ENCODE data around the gene PNPLA7. TPM values are rescaled to one million over a fixed set of nuclear protein-coding genes. Genes with fewer than 3 reads are reported as not detected.

Gene PNPLA7
- total RNA-seq, 1 experiment from 2014 or later = 1.8 TPM

GRCh38 chr9:137447722-137448601 lies 102.2 kb downstream of the PNPLA7 start:
- no TSS peak for BruUV-seq (replicated peaks)
- no peak overlapping the region for H3K4me3 ChIP-seq (replicated peaks in 1 of 2; ENCODE audit: low read depth in 1 of 2, low read length in 2 of 2)
- ChIA-PET RAD21 (ENCODE audit: low non-redundant PET in 1 of 2, low total read pairs in 2 of 2, uncharacterized antibody in 2 of 2, unreplicated experiment in 2 of 2) (no interaction called here), POLR2A (no interaction called here), CTCF (interaction anchor here (1.0 kb wide), 1 partner anchor 25 kb away, joined by 3 read pairs; the partner anchor contains the start of gene EXD3)
- no peak overlapping the region for H3K27ac ChIP-seq (ENCODE audit: low read depth, low read length)
- H3K36me3 ChIP-seq (ENCODE audit: control insufficient read depth in 1 of 2, insufficient read depth in 2 of 2, low read length in 2 of 2) = peaks cover 8 to 22% of the 10 kb centered on the region in 2 experiments; a peak in 3 of 4 replicates
- no peaks in the 10 kb centered on the region for H3K9me3 ChIP-seq (ENCODE audit: control insufficient read depth in 1 of 2, insufficient read depth in 1 of 2, low read depth in 1 of 2, low read length in 2 of 2)
- H2AFZ ChIP-seq (ENCODE audit: low read depth, low read length, poor library complexity, severe bottlenecking) = no peak overlapping the region
- DNase-seq (ENCODE audit: low read depth, low spot score) = no peak
- H3K9me2 ChIP-seq (ENCODE audit: insufficient read depth) = no peaks in the 10 kb centered on the region
- H3K9ac ChIP-seq (ENCODE audit: low read length) = no peak overlapping the region
- intact Hi-C loops (cut with micrococcal nuclease) = no loop called here
- peaks cover 12 to 22% of the 10 kb centered on the region in 2 experiments for H3K4me1 ChIP-seq (ENCODE audit: control insufficient read depth in 1 of 2, insufficient read depth in 2 of 2, low read length in 2 of 2)
- TF ChIP-seq ZBTB33 (IDR thresholded peaks at IDR 0.05; ENCODE audit: extremely low read depth, insufficient replicate concordance, low read length) = no peak
- no peak for TF ChIP-seq CEBPB (IDR thresholded peaks at IDR 0.05; ENCODE audit: low read depth)
- TF ChIP-seq TCF7L2 (IDR thresholded peaks at IDR 0.05; ENCODE audit: borderline replicate concordance, extremely low read depth, insufficient read depth, insufficient read length) = no peak
- no peak for TF ChIP-seq CBX3 (IDR thresholded peaks at IDR 0.05; ENCODE audit: low read depth)
- no peak for TF ChIP-seq POLR2AphosphoS5 (IDR thresholded peaks at IDR 0.05; ENCODE audit: low read depth, low read length)
- no peak for TF ChIP-seq JUND (IDR thresholded peaks at IDR 0.05)
- no peak for TF ChIP-seq EZH2 (IDR thresholded peaks at IDR 0.05)
- no peak for TF ChIP-seq SRF (IDR thresholded peaks at IDR 0.05; ENCODE audit: low read depth)
- TF ChIP-seq SP1 (IDR thresholded peaks at IDR 0.05; ENCODE audit: low read depth) = no peak
- TF ChIP-seq MAX (IDR thresholded peaks at IDR 0.05) = no peak
- TF ChIP-seq RAD21 (IDR thresholded peaks at IDR 0.05; ENCODE audit: low read depth) = no peak
- no peak for TF ChIP-seq ELF1 (IDR thresholded peaks at IDR 0.05; ENCODE audit: borderline replicate concordance, low read depth)
- TF ChIP-seq REST (IDR thresholded peaks at IDR 0.05; ENCODE audit: low read depth) = no peak
- TF ChIP-seq POLR2A (IDR thresholded peaks at IDR 0.05; ENCODE audit: borderline replicate concordance, extremely low read depth, insufficient read depth, insufficient read length) = no peak
- no peak for TF ChIP-seq ZNF274 (IDR thresholded peaks at IDR 0.05; ENCODE audit: low read depth, low read length)
- TF ChIP-seq YY1 (IDR thresholded peaks at IDR 0.05; ENCODE audit: extremely low read depth, insufficient replicate concordance, low read depth, low read length) = no peak
- no peak for TF ChIP-seq SIN3A (IDR thresholded peaks at IDR 0.05; ENCODE audit: low read depth)
- no peak for TF ChIP-seq ATF3 (IDR thresholded peaks at IDR 0.05)
- TF ChIP-seq EGR1 (IDR thresholded peaks at IDR 0.05; ENCODE audit: low read depth) = no peak
- no peak overlapping the region for H3K4me2 ChIP-seq (ENCODE audit: low read length)
- no peaks in the 10 kb centered on the region for H4K20me1 ChIP-seq (ENCODE audit: insufficient read depth)
- H3K27me3 ChIP-seq (ENCODE audit: insufficient read depth, low read length) = no peaks in the 10 kb centered on the region
- ATAC-seq = no peak
- H3K79me2 ChIP-seq (ENCODE audit: insufficient read depth, low read length) = peaks cover 6% of the 10 kb centered on the region; the same call in 1 of the 2 replicates
